Loucy (cell line): ENCODE results near the gene LRRTM1.

Experiments used
- EZH2phosphoT487 ChIP-seq: fragments of 200-600 bp; IDR thresholded peaks from 2 replicates; pipeline ENCODE4 v1.6.1; 2018; ENCODE audit warnings: antibody characterized with exemption, mild to moderate bottlenecking, moderate library complexity, borderline replicate concordance
- TF ChIP-seq, protein P1 (sequence below): fragments of 200-600 bp; sonication (generic); conservative IDR thresholded peaks from 2 replicates; pipeline ENCODE4 v1.5.1; 2014; ENCODE audit warnings: mild to moderate bottlenecking, antibody characterized with exemption, low read length

DNA sequence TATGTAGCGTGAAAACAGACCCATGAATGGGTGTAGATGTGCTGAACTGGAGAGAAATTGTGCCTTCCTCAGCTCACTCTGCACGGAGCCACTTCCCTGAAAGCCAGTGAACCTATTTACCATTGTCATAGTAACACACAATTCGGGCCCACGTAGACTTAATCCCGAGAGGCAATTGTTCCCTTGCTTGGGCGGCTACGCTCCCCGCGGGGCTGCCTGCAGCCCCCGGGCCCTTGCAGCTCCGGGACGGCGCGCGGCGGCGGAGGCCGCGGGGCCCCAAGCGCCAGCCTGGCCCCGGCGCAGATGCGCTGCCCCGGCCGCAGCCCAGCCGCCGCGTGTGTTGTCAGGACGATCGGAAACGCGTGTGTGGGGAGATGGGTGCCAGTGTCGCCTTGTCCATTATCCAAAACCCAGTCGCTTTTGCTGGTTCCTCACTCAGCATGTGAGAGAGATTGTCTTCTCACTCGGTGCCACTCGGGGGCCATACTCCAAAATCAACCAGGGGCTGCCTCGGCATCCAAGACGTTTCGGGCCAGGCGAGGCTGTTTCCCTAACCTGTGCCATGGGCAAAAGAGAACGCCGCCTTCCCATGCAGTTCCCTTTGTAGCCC is 17.9 kb upstream of the LRRTM1 start:
- TF ChIP-seq, protein P1, sequence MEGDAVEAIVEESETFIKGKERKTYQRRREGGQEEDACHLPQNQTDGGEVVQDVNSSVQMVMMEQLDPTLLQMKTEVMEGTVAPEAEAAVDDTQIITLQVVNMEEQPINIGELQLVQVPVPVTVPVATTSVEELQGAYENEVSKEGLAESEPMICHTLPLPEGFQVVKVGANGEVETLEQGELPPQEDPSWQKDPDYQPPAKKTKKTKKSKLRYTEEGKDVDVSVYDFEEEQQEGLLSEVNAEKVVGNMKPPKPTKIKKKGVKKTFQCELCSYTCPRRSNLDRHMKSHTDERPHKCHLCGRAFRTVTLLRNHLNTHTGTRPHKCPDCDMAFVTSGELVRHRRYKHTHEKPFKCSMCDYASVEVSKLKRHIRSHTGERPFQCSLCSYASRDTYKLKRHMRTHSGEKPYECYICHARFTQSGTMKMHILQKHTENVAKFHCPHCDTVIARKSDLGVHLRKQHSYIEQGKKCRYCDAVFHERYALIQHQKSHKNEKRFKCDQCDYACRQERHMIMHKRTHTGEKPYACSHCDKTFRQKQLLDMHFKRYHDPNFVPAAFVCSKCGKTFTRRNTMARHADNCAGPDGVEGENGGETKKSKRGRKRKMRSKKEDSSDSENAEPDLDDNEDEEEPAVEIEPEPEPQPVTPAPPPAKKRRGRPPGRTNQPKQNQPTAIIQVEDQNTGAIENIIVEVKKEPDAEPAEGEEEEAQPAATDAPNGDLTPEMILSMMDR: no peak
- TF ChIP-seq EZH2phosphoT487: no peak
